ENCODE data around the gene SNRNP25.
A peak's percentile ranks its signal among the peaks of the same experiment; 100 is the strongest.

Gene SNRNP25

GRCh38 chr16:43294-43693 is 10.3 kb upstream of the SNRNP25 start:
- Histone ChIP-seq H3K4me1 (ENCODE audit: control insufficient read depth, insufficient read depth, low read length) (0 out of 2 replicates have a peak, but pooled peaks cover 2% of the 10 kb centered on the region), H3K4me3 (ENCODE audit: low read depth, low read length) (no peak overlapping the region), H3K36me3 (ENCODE audit: control insufficient read depth in 2 of 2, insufficient read depth in 1 of 2, low read length in 2 of 2) (peaks cover 10 to 71% of the 10 kb centered on the region in 2 experiments), H3K27ac (ENCODE audit: extremely low read depth, low read depth, low read length) (no peak overlapping the region), H3K9me3 (ENCODE audit: control insufficient read depth, insufficient read depth, low read depth, low read length) (no peaks in the 10 kb centered on the region)
- ChIA-PET CTCF (interaction anchor here (1.0 to 1.4 kb wide), 2 partner anchors 22 to 52 kb away, joined by 3 read pairs; no protein-coding TSS in a partner anchor), POLR2A (interaction anchor here (2.3 kb wide), 1 partner anchor 10 kb away, joined by 20 read pairs; the partner anchor contains the start of genes POLR3K and SNRNP25)
- no peak for TF ChIP-seq ZNF776 (tag by site-specific recombination; IDR thresholded peaks at IDR 0.05; ENCODE audit: borderline replicate concordance)
- TF ChIP-seq PRDM1 (tag by site-specific recombination; IDR thresholded peaks at IDR 0.05) = peak; percentile 51; the same call in 1 of the 2 replicates

GRCh38 chr16:44655-45054 is 9.0 kb upstream of the SNRNP25 start:
- H3K36me3 ChIP-seq (ENCODE audit: control insufficient read depth in 2 of 2, insufficient read depth in 1 of 2, low read length in 2 of 2) = peaks cover 15 to 75% of the 10 kb centered on the region in 2 experiments
- ChIA-PET CTCF (interaction anchor here (0.8 to 1.4 kb wide), 2 partner anchors 51 to 558 kb away, joined by 3 read pairs; no protein-coding TSS in a partner anchor), POLR2A (interaction anchor here (0.7 to 2.3 kb wide), 2 partner anchors 9 to 38 kb away, joined by 3 to 20 read pairs; partner anchors contain the start of genes POLR3K and SNRNP25)
- H3K27ac ChIP-seq (ENCODE audit: extremely low read depth, low read depth, low read length) = peak overlapping the region; percentile 24; the same call in 1 of the 2 replicates
- TF ChIP-seq ZNF645 (tag by site-specific recombination; IDR thresholded peaks at IDR 0.05) (no peak), ZNF433 (tag by site-specific recombination; IDR thresholded peaks at IDR 0.05; ENCODE audit: low read depth) (no peak), ZBTB49 (tag by site-specific recombination; IDR thresholded peaks at IDR 0.05; ENCODE audit: low read depth) (no peak), ZNF473 (tag by site-specific recombination; IDR thresholded peaks at IDR 0.05) (no peak), ZNF175 (tag by site-specific recombination; IDR thresholded peaks at IDR 0.05) (no peak), GLIS2 (tag by site-specific recombination; IDR thresholded peaks at IDR 0.05) (no peak), ZNF146 (tag by site-specific recombination; IDR thresholded peaks at IDR 0.05) (no peak), ZBTB11 (tag by site-specific recombination; conservative IDR thresholded peaks at IDR 0.05; ENCODE audit: low read depth) (no peak), ZNF391 (tag by site-specific recombination; IDR thresholded peaks at IDR 0.05; ENCODE audit: borderline replicate concordance, low read depth) (no peak), ZEB2 (tag by site-specific recombination; IDR thresholded peaks at IDR 0.05) (no peak), ZNF626 (tag by site-specific recombination; IDR thresholded peaks at IDR 0.05) (no peak), ZNF26 (tag by site-specific recombination; IDR thresholded peaks at IDR 0.05) (no peak)
- H3K9me3 ChIP-seq (ENCODE audit: control insufficient read depth, insufficient read depth, low read depth, low read length) = no peaks in the 10 kb centered on the region
- no peak overlapping the region for H3K4me3 ChIP-seq (ENCODE audit: low read depth, low read length)
- H3K4me1 ChIP-seq (ENCODE audit: control insufficient read depth, insufficient read depth, low read length) = 0 out of 2 replicates have a peak, but pooled peaks cover 2% of the 10 kb centered on the region
